ENCODE data around the gene CARMIL1.

The CARMIL1 gene

GRCh38 chr6:25642667-25643328 is 363.6 kb downstream of the CARMIL1 start:
- Histone ChIP-seq H3K36me3 (ENCODE audit: control insufficient read depth, insufficient read depth, low read length) (no peaks in the 10 kb centered on the region), H3K4me1 (ENCODE audit: control insufficient read depth, insufficient read depth, low read length) (peaks cover 3% of the 10 kb centered on the region), H3K9ac (ENCODE audit: low read depth, low read length) (no peak overlapping the region), H3K27me3 (ENCODE audit: control insufficient read depth, insufficient read depth, low read length) (peaks cover 15% of the 10 kb centered on the region), H3K4me3 (ENCODE audit: low read depth, low read length) (no peak overlapping the region), H3K9me3 (ENCODE audit: control insufficient read depth, insufficient read depth, low read length) (no peaks in the 10 kb centered on the region)

DNA sequence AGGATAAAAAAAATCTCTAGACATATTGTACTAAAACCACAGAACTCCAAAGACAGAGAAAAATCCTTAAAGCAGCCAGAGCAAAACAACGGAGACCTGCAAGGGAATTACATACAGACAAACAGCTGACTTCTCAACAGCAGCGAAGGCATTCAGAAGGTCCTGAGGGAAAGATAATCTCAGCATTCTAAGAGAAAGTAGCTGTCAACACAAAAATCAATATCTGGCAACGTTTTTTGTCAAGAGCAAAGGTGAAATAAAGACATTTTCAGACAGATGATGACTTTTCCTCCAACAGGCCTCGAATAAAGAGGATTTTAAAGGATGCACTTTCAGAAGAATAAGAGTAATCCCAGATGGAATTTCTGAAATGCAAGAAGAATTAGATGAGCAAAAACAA is 366.7 kb downstream of the CARMIL1 start:
- Histone ChIP-seq H3K27me3 (ENCODE audit: control insufficient read depth, insufficient read depth, low read length) (peaks cover 16% of the 10 kb centered on the region), H3K36me3 (ENCODE audit: control insufficient read depth, insufficient read depth, low read length) (no peaks in the 10 kb centered on the region), H3K9me3 (ENCODE audit: control insufficient read depth, insufficient read depth, low read length) (no peaks in the 10 kb centered on the region), H3K9ac (ENCODE audit: low read depth, low read length) (no peak overlapping the region), H3K4me3 (ENCODE audit: low read depth, low read length) (no peak overlapping the region), H3K4me1 (ENCODE audit: control insufficient read depth, insufficient read depth, low read length) (no peaks in the 10 kb centered on the region)

- no peaks in the 10 kb centered on the region for H3K36me3 ChIP-seq (ENCODE audit: control insufficient read depth, insufficient read depth, low read length)
- H3K4me1 ChIP-seq (ENCODE audit: control insufficient read depth, insufficient read depth, low read length), result peaks cover 3% of the 10 kb centered on the region
- H3K4me3 ChIP-seq (ENCODE audit: low read depth, low read length), result no peak overlapping the region
- H3K27me3 ChIP-seq (ENCODE audit: control insufficient read depth, insufficient read depth, low read length), result peaks cover 40% of the 10 kb centered on the region
- H3K9ac ChIP-seq (ENCODE audit: low read depth, low read length), result no peak overlapping the region
- no peaks in the 10 kb centered on the region for H3K9me3 ChIP-seq (ENCODE audit: control insufficient read depth, insufficient read depth, low read length)
These were observed 370.4 kb downstream of the CARMIL1 start for GRCh38 chr6:25649611-25650010.

DNA sequence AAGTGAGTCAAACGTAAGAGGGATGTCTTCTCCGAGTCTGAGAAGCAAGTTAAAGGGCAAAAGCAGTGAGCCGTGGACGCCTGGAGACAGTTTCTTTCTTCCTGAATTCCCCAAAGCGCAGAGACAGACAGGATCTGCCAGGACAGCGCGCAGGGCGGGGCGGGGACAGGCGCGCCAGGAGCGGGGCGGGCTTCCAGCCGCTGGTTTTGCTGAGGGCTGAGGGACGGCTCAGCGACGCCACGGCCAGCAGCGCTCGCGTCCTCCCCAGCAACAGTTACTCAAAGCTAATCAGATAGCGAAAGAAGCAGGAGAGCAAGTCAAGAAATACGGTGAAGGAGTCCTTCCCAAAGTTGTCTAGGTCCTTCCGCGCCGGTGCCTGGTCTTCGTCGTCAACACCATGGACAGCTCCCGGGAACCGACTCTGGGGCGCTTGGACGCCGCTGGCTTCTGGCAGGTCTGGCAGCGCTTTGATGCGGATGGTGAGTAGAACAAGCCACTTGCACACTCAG is 372.9 kb downstream of the CARMIL1 start, which contains the start of gene SCGN:
SCGN (plus strand) TSS at position 209 of the 509 bp plus-strand sequence; CDS start at position 398, 189 bp downstream.
- Histone ChIP-seq H3K9me3 (ENCODE audit: control insufficient read depth, insufficient read depth, low read length) (no peaks in the 10 kb centered on the region), H3K4me3 (ENCODE audit: low read depth, low read length) (peak within 1 kb of the TSS; percentile 45), H3K27me3 (ENCODE audit: control insufficient read depth, insufficient read depth, low read length) (peaks cover 50% of the 10 kb centered on the region), H3K4me1 (ENCODE audit: control insufficient read depth, insufficient read depth, low read length) (peaks cover 3% of the 10 kb centered on the region), H3K9ac (ENCODE audit: low read depth, low read length) (no peak within 1 kb of the TSS), H3K36me3 (ENCODE audit: control insufficient read depth, insufficient read depth, low read length) (no peaks in the 10 kb centered on the region)

DNA sequence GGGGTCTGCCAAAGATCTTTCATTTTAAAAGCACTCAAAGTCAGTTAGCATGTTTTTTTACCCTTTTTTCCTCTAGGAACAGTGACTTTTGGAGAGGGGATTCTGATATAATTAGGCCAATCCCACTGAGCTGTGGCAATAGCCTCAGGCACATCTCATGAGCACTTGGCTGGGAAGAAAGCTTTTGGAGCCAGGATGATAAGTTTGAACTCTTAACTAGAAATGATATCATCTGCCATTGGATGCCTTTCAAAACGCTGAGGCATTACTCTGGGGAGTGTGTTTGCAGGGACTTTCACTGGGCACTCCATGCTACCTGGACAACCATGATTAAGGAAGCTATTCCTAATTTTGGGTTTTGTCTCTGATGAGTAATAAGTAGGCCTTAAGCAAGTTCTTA is 376.5 kb downstream of the CARMIL1 start:
- Histone ChIP-seq H3K36me3 (ENCODE audit: control insufficient read depth, insufficient read depth, low read length) (no peaks in the 10 kb centered on the region), H3K27me3 (ENCODE audit: control insufficient read depth, insufficient read depth, low read length) (peaks cover 44% of the 10 kb centered on the region), H3K4me1 (ENCODE audit: control insufficient read depth, insufficient read depth, low read length) (peaks cover 3% of the 10 kb centered on the region), H3K4me3 (ENCODE audit: low read depth, low read length) (no peak overlapping the region), H3K9ac (ENCODE audit: low read depth, low read length) (no peak overlapping the region), H3K9me3 (ENCODE audit: control insufficient read depth, insufficient read depth, low read length) (no peaks in the 10 kb centered on the region)

DNA sequence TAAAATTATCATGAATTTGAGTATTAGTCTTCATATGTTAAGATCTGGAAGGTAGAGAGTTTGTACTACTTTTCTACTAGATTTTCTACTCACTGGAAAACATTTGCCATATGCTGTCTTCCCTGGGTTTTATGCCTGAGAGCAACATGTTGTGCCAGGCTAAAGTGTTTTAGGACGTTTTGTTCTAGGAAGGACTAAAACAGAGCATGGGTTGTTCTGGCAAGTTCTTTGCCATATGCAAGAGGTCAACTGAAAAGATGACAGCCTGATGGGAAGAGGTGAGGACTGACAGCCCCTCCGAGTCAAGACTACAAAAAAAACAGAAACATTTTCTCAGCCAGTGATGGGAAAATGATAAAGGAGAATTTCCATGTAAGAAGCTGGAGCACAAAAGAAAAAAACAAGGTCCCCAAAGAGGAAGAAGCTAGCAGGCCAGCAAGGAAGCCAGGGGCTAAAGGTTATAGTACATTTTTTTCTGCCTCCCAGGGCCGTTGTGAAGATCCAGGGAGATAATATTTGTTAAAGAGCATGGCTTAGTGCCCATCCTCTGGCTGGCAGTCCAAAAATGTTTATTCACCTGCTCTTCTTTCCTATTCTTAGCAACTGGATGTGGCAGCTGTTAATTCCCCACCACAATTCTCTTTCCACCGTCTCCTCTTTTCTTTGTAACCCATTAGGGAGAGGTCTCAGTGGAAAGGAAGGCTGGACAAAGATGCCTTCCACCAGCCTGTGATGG is 380.6 kb downstream of the CARMIL1 start:
- Histone ChIP-seq H3K27me3 (ENCODE audit: control insufficient read depth, insufficient read depth, low read length) (peaks cover 8% of the 10 kb centered on the region), H3K36me3 (ENCODE audit: control insufficient read depth, insufficient read depth, low read length) (no peaks in the 10 kb centered on the region), H3K9me3 (ENCODE audit: control insufficient read depth, insufficient read depth, low read length) (no peaks in the 10 kb centered on the region), H3K4me3 (ENCODE audit: low read depth, low read length) (no peak overlapping the region), H3K4me1 (ENCODE audit: control insufficient read depth, insufficient read depth, low read length) (no peaks in the 10 kb centered on the region), H3K9ac (ENCODE audit: low read depth, low read length) (no peak overlapping the region)

DNA sequence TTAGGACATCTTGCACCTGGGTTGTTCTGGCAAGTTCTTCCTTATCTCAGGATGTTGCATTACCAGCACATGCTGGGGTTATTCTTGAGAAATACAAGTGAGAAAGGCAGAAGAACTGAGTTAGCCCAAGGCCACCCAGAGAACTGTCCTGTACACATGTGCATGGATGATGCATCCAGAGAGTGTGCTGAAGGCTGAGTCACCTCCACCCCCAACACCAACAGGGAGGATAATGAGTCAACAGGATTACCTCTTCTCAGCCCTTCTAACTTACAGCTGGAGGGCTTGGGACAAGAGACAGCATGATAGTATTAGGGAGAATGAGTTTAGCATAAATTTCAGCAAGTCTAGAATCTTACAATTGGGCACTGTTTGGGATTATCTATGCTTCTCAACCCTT is 381.3 kb downstream of the CARMIL1 start:
- Histone ChIP-seq H3K4me3 (ENCODE audit: low read depth, low read length) (no peak overlapping the region), H3K27me3 (ENCODE audit: control insufficient read depth, insufficient read depth, low read length) (peaks cover under 1% of the 10 kb centered on the region), H3K36me3 (ENCODE audit: control insufficient read depth, insufficient read depth, low read length) (no peaks in the 10 kb centered on the region), H3K9ac (ENCODE audit: low read depth, low read length) (no peak overlapping the region), H3K9me3 (ENCODE audit: control insufficient read depth, insufficient read depth, low read length) (no peaks in the 10 kb centered on the region), H3K4me1 (ENCODE audit: control insufficient read depth, insufficient read depth, low read length) (no peaks in the 10 kb centered on the region)

DNA sequence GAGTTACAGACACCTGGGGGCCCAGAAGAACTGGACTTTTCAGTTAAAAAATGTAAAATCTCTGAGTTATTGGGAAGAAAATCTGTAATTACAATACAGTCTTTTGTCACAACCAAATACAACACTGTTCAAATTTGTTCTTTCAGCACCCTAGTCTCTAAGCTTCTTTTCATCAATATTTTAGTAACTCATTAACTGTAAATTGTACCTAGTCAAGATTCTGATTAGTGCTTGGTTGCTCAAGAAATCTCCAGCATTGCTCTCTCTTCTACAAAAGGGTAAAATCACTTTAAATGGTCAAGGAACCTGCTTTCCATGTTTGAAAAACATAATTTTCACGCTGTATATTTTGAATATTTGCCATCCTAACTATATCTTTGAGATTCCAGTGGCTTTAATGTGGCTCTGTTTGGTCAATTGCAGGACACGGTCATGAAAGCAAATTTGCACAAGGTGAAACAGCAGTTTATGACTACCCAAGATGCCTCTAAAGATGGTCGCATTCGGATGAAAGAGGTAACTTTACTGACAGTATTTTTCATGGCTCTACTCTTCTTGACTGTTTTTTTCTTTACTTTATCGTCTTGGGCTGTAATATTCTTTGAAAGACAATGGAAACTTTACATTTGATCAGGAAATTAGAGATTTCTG is 382.1 kb downstream of the CARMIL1 start:
- Histone ChIP-seq H3K27me3 (ENCODE audit: control insufficient read depth, insufficient read depth, low read length) (no peaks in the 10 kb centered on the region), H3K9me3 (ENCODE audit: control insufficient read depth, insufficient read depth, low read length) (no peaks in the 10 kb centered on the region), H3K36me3 (ENCODE audit: control insufficient read depth, insufficient read depth, low read length) (no peaks in the 10 kb centered on the region), H3K4me1 (ENCODE audit: control insufficient read depth, insufficient read depth, low read length) (no peaks in the 10 kb centered on the region), H3K9ac (ENCODE audit: low read depth, low read length) (no peak overlapping the region), H3K4me3 (ENCODE audit: low read depth, low read length) (no peak overlapping the region)

- H3K4me1 ChIP-seq (ENCODE audit: control insufficient read depth, insufficient read depth, low read length), result no peaks in the 10 kb centered on the region
- H3K9ac ChIP-seq (ENCODE audit: low read depth, low read length), result no peak overlapping the region
- H3K9me3 ChIP-seq (ENCODE audit: control insufficient read depth, insufficient read depth, low read length), result no peaks in the 10 kb centered on the region
- no peaks in the 10 kb centered on the region for H3K36me3 ChIP-seq (ENCODE audit: control insufficient read depth, insufficient read depth, low read length)
- H3K27me3 ChIP-seq (ENCODE audit: control insufficient read depth, insufficient read depth, low read length), result no peaks in the 10 kb centered on the region
- no peak overlapping the region for H3K4me3 ChIP-seq (ENCODE audit: low read depth, low read length)
These were observed 386.3 kb downstream of the CARMIL1 start for GRCh38 chr6:25665455-25665854.

GRCh38 chr6:25669413-25669812 is 390.2 kb downstream of the CARMIL1 start:
- no peaks in the 10 kb centered on the region for H3K4me1 ChIP-seq (ENCODE audit: control insufficient read depth, insufficient read depth, low read length)
- no peaks in the 10 kb centered on the region for H3K9me3 ChIP-seq (ENCODE audit: control insufficient read depth, insufficient read depth, low read length)
- H3K36me3 ChIP-seq (ENCODE audit: control insufficient read depth, insufficient read depth, low read length), result no peaks in the 10 kb centered on the region
- H3K27me3 ChIP-seq (ENCODE audit: control insufficient read depth, insufficient read depth, low read length), result no peaks in the 10 kb centered on the region
- H3K4me3 ChIP-seq (ENCODE audit: low read depth, low read length), result no peak overlapping the region
- no peak overlapping the region for H3K9ac ChIP-seq (ENCODE audit: low read depth, low read length)
